Fibroblast of mammary gland (primary cell): ENCODE measurements around the gene ADGRL2.

Experiments
- DNase-seq: peaks from one replicate; pipeline ENCODE4 v3.0.0-alpha.2; 2010; ENCODE audit warnings: low read depth
- H3K4me3 ChIP-seq: 2 replicates; pipeline ENCODE4 v1.5.1; 2011; ENCODE audit warnings: low read depth, mild to moderate bottlenecking, low read length, moderate library complexity; ENCODE audit not compliant: control insufficient read depth
- TF ChIP-seq, protein P1 (sequence below): conservative IDR thresholded peaks from 2 replicates; pipeline ENCODE4 v1.5.1; 2011; ENCODE audit warnings: low read depth, low read length, inconsistent platforms; ENCODE audit not compliant: control insufficient read depth, insufficient read depth

Gene ADGRL2

DNA sequence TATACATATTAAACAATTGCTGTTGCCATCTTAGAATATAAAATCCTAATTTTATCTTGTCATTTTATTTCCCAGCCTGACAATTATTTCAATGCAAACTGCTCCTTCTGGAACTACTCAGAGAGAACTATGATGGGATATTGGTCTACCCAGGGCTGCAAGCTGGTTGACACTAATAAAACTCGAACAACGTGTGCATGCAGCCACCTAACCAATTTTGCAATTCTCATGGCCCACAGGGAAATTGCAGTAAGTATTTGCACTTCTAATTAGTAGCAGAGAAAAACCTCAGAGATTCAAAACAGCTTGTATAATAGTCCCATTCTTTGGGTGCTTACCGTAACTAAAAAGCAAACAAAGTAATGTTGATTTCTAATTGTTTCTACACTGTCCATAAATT, 167.2 kb downstream of the ADGRL2 start:
- no peak overlapping the region for H3K4me3 ChIP-seq
- no peak for DNase-seq
- TF ChIP-seq, protein P1, sequence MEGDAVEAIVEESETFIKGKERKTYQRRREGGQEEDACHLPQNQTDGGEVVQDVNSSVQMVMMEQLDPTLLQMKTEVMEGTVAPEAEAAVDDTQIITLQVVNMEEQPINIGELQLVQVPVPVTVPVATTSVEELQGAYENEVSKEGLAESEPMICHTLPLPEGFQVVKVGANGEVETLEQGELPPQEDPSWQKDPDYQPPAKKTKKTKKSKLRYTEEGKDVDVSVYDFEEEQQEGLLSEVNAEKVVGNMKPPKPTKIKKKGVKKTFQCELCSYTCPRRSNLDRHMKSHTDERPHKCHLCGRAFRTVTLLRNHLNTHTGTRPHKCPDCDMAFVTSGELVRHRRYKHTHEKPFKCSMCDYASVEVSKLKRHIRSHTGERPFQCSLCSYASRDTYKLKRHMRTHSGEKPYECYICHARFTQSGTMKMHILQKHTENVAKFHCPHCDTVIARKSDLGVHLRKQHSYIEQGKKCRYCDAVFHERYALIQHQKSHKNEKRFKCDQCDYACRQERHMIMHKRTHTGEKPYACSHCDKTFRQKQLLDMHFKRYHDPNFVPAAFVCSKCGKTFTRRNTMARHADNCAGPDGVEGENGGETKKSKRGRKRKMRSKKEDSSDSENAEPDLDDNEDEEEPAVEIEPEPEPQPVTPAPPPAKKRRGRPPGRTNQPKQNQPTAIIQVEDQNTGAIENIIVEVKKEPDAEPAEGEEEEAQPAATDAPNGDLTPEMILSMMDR = no peak

DNA sequence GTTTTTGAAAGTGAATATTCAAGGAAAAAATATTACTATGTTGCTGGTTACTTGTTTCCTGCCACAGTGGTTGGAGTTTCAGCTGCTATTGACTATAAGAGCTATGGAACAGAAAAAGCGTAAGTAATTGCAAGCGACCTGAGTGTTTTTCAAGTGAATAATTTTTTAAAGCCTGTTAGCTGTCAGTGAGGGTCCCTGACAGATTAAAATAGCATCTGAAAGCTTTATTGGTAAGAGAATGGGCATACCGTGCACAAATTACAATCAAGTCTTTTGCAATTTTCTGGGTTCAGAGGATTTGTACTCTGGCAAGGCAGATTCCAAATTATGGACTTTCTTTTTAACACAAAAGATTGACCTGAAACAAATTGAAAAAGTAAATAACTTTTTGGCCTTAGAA, 169.7 kb downstream of the ADGRL2 start:
- no peak overlapping the region for H3K4me3 ChIP-seq
- TF ChIP-seq, protein P1 = no peak

DNA sequence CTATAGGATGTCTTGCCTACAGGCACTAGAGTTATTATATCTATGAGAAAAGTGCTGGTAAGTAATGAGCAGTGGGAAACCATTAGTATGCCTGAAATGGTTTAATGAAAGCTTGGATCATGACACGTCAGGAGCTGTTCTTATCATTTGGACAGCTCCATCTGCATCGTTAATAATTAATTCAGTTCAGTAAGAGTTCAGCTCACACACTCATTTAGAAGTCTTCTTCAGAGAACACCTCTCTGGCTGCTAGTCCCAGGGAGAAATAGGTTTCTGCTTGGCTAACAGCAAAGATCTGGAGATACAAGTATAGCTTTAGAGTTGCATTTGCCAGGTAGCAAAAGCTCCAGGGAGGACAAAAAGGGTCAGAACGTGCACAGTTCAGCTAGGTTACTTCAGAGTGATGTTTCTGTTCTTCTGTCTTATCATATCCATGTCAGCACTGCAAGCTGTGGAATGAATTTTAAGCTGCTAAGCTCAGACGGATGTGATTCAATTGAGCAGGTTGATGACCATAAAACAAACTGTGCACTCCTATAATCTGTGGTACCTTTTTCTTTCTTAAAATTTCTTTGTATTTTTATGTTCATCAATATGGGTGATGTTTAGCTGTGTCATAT, 173.6 kb downstream of the ADGRL2 start:
- no peak overlapping the region for H3K4me3 ChIP-seq
- no peak for DNase-seq
- TF ChIP-seq, protein P1 = no peak

More for the DNA sequence above, 169.7 kb downstream of the ADGRL2 start:
- no peak for DNase-seq

DNA sequence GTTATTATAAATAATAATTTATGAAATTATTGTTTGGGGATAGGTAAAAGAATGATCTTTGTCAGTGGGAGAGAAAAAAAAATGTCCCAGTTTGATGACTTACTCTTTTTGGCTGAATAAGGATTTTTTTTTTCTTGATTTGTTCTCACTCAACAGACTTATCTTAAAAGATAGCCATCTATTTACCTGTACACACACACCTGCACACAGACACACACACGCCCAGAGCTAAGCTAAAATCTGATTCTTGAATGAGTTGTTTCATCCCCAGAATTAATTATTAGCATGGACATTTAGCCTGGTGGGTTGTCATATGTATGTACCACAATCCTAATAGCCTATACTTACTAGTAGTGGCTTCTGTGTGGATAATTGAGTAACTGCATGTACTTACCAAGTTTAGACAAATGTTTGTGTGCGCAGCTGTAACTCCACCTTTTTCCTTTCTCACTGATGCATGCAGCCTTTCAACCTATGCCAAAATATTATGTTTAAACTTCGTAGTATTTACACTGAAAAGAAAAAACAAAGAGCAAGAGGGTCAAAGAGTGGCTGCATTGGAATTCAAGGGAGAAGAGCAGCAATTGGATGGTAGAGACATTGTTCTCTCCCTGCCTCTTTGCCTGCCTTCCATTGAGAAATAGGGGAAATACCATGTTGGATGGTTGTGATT, 174.3 kb downstream of the ADGRL2 start:
- TF ChIP-seq, protein P1 = no peak
- H3K4me3 ChIP-seq = no peak overlapping the region
- DNase-seq = no peak

DNA sequence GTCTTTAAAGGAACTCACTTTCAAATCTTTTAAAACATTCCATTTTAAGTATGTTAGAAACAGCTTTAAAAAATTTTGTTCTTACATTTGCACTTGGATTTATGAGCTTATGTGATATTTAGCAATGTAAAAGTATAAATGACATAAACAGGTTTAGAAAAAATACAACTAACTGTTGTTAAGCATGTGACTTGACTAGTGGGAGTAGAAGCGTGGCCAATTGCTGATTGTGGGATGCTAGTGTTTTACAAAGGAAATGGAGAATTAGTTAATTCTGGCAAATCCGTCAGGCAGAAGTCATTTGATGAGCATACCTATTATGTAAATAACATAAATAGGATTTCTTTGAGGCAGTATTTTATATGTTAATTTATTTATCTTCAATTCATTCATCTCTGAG, 175.8 kb downstream of the ADGRL2 start:
- no peak for DNase-seq
- no peak overlapping the region for H3K4me3 ChIP-seq
- TF ChIP-seq, protein P1 = no peak

DNA sequence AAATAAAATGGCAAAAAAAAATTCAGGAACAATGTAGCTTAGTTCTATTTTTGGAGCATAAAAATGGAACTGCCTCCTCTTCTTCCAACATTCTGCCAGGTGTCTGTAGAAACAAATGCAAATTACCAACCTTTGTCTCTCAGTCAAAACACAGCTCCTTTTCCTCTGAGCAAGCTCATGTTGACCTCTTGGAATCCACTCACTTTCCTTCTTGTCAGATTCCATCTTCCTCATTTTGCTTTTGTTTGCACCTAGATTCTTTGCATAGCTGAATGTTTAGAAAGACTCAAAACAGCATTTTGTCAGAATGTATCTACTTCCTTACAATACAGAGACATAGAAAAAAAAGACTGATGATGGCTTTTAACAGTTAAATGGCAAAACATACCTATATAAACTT, 178.2 kb downstream of the ADGRL2 start:
- DNase-seq = no peak
- TF ChIP-seq, protein P1 = no peak
- H3K4me3 ChIP-seq = no peak overlapping the region
